Natural killer cell treated with Interleukin-12 subunit alpha and Interleukin-12 subunit beta and Interleukin-15 and Interleukin-18, amount 100 ng/mL, for 72 hours (primary cell): Measurements from ENCODE around the gene ZFAND5. TPM values are rescaled to one million over a fixed set of nuclear protein-coding genes. Genes with fewer than 3 reads are reported as not detected.

Source experiments
- ATAC-seq, 2 donors: fragments of 150-1000 bp; cut with Tn5 transposase in 1 of 2; sonication (Bioruptor Pico), chemical (Tn5 transposase) in 1 of 2; 2 replicates each; pipeline ENCODE4 v1.10.0; 2021
- DNase-seq: peaks from one replicate; pipeline ENCODE4 v3.0.0; 2022; ENCODE audit warnings: low spot score
- H3K27ac Mint-ChIP-seq, 2 donors: 1 replicate in 1 of 2; 2 replicates in 1 of 2; pipeline ENCODE4 v1.8.0; 2022; ENCODE audit warnings: mixed read lengths in 2 of 2, mild to moderate bottlenecking in 1 of 2, moderate library complexity in 1 of 2
- H3K27me3 Mint-ChIP-seq, 2 donors: 1 replicate in 1 of 2; 2 replicates in 1 of 2; pipeline ENCODE4 v1.8.0; 2022; ENCODE audit warnings: mixed read lengths in 2 of 2
- H3K36me3 Mint-ChIP-seq: one replicate; pipeline ENCODE4 v1.8.0; 2022; ENCODE audit warnings: mixed read lengths
- H3K4me1 Mint-ChIP-seq, 2 donors: 1 replicate in 1 of 2; 2 replicates in 1 of 2; pipeline ENCODE4 v1.8.0; 2022; ENCODE audit warnings: low read depth in 2 of 2, mixed read lengths in 2 of 2, mild to moderate bottlenecking in 1 of 2
- H3K4me3 Mint-ChIP-seq: one replicate; pipeline ENCODE4 v1.8.0; 2022; ENCODE audit warnings: mixed read lengths
- H3K9me3 Mint-ChIP-seq: 2 replicates; pipeline ENCODE4 v1.8.0; 2022; ENCODE audit warnings: mixed read lengths
- total RNA-seq, 2 donors: library from RNA; stranded (reverse); gene quantifications; one replicate each; pipeline ENCODE4 v1.2.3, GENCODE V29; 2022

Gene ZFAND5
- total RNA-seq, 2 donors from 2014 or later = 102 to 115 TPM

- Mint-ChIP-seq H3K27ac (no peak overlapping the region), H3K9me3 (no peaks in the 10 kb centered on the region), H3K4me1 (peaks cover 0 to 3% of the 10 kb centered on the region in 2 donors), H3K36me3 (no peaks in the 10 kb centered on the region), H3K4me3 (no peak overlapping the region), H3K27me3 (no peaks in the 10 kb centered on the region)
- ATAC-seq (no peak), DNase-seq (no peak)
These were observed 37.4 kb downstream of the ZFAND5 start for GRCh38 chr9:72327631-72328030.

DNA sequence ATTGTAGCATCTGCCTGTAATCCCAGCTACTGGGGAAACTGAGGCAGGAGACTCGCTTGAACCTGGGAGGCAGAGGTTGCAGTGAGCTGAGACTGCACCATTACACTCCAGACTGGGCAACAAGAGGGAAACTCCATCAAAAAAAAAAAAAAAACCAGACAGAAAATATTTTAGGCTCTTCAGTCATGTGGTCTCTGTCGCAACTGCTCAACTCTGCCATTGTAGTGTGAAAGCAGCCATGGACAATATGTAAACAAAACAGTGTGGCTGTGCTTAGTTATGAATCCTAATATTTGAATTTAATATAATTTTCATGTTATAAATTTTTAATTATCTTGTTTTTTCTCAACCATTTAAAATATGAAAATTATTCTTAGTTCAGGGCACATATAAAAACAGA, 38.4 kb downstream of the ZFAND5 start:
- Mint-ChIP-seq H3K9me3 (no peaks in the 10 kb centered on the region), H3K4me3 (no peak overlapping the region), H3K4me1 (peaks cover 0 to 3% of the 10 kb centered on the region in 2 donors), H3K27ac (no peak overlapping the region), H3K36me3 (no peaks in the 10 kb centered on the region), H3K27me3 (no peaks in the 10 kb centered on the region)
- ATAC-seq (no peak), DNase-seq (no peak)

- H3K36me3 Mint-ChIP-seq = no peaks in the 10 kb centered on the region
- H3K27ac Mint-ChIP-seq = no peak overlapping the region
- H3K27me3 Mint-ChIP-seq = no peaks in the 10 kb centered on the region
- no peaks in the 10 kb centered on the region for H3K9me3 Mint-ChIP-seq
- no peaks in the 10 kb centered on the region for H3K4me1 Mint-ChIP-seq
- ATAC-seq (no peak), DNase-seq (no peak)
- no peak overlapping the region for H3K4me3 Mint-ChIP-seq
These were observed 40.0 kb downstream of the ZFAND5 start for GRCh38 chr9:72324974-72325373.

GRCh38 chr9:72322678-72323077, 42.3 kb downstream of the ZFAND5 start:
- no peaks in the 10 kb centered on the region for H3K27me3 Mint-ChIP-seq
- no peak overlapping the region for H3K4me3 Mint-ChIP-seq
- H3K36me3 Mint-ChIP-seq = no peaks in the 10 kb centered on the region
- no peak overlapping the region for H3K27ac Mint-ChIP-seq
- H3K4me1 Mint-ChIP-seq = peaks cover 3 to 8% of the 10 kb centered on the region in 2 donors
- DNase-seq (no peak), ATAC-seq (no peak)
- H3K9me3 Mint-ChIP-seq = no peaks in the 10 kb centered on the region

- H3K4me3 Mint-ChIP-seq = no peak overlapping the region
- H3K9me3 Mint-ChIP-seq = no peaks in the 10 kb centered on the region
- no peaks in the 10 kb centered on the region for H3K36me3 Mint-ChIP-seq
- H3K27ac Mint-ChIP-seq = no peak overlapping the region
- DNase-seq = no peak
- ATAC-seq = no peak
- H3K27me3 Mint-ChIP-seq = no peaks in the 10 kb centered on the region
- peaks cover 3 to 8% of the 10 kb centered on the region in 2 donors for H3K4me1 Mint-ChIP-seq
These were observed 42.7 kb downstream of the ZFAND5 start for GRCh38 chr9:72322259-72322658.

- ATAC-seq (peak in 1 of 2 donors; percentile 36), DNase-seq (no peak)
- H3K9me3 Mint-ChIP-seq = no peaks in the 10 kb centered on the region
- no peak overlapping the region for H3K27ac Mint-ChIP-seq
- no peaks in the 10 kb centered on the region for H3K36me3 Mint-ChIP-seq
- H3K4me3 Mint-ChIP-seq = no peak overlapping the region
- H3K27me3 Mint-ChIP-seq = no peaks in the 10 kb centered on the region
- H3K4me1 Mint-ChIP-seq = peaks cover 3 to 8% of the 10 kb centered on the region in 2 donors
These were observed 49.3 kb downstream of the ZFAND5 start for GRCh38 chr9:72315510-72316311.

DNA sequence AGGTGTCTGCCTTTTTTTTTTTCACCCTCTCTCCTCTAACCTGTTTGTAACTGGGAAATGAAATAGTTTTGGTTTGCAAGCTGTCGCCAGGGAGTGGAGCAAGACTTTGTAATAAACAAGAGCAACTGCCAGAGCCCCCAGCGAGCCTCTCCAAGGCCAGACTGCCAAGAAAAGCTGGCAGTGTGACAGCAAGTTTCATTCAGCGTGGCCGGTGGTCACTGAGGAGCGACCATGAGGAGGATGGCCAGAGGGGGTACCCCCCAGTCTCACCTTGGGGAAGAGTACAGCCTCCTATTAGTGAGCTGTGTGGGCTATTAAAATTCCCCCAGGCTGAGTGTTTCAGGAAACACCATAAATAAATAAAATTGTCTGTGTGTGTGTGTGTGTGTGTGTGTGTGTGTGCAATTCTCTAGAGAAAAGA, 49.9 kb downstream of the ZFAND5 start:
- no peaks in the 10 kb centered on the region for H3K36me3 Mint-ChIP-seq
- no peaks in the 10 kb centered on the region for H3K27me3 Mint-ChIP-seq
- no peak for ATAC-seq
- H3K4me1 Mint-ChIP-seq = peaks cover 4 to 8% of the 10 kb centered on the region in 2 donors
- no peak overlapping the region for H3K27ac Mint-ChIP-seq
- no peak overlapping the region for H3K4me3 Mint-ChIP-seq
- no peak for DNase-seq
- no peaks in the 10 kb centered on the region for H3K9me3 Mint-ChIP-seq

- H3K4me1 Mint-ChIP-seq = peaks cover 11 to 15% of the 10 kb centered on the region in 2 donors
- H3K9me3 Mint-ChIP-seq = no peaks in the 10 kb centered on the region
- DNase-seq (no peak), ATAC-seq (no peak)
- H3K36me3 Mint-ChIP-seq = no peaks in the 10 kb centered on the region
- H3K27me3 Mint-ChIP-seq = no peaks in the 10 kb centered on the region
- no peak overlapping the region for H3K27ac Mint-ChIP-seq
- H3K4me3 Mint-ChIP-seq = no peak overlapping the region
These were observed 51.5 kb downstream of the ZFAND5 start for GRCh38 chr9:72313507-72313906.

DNA sequence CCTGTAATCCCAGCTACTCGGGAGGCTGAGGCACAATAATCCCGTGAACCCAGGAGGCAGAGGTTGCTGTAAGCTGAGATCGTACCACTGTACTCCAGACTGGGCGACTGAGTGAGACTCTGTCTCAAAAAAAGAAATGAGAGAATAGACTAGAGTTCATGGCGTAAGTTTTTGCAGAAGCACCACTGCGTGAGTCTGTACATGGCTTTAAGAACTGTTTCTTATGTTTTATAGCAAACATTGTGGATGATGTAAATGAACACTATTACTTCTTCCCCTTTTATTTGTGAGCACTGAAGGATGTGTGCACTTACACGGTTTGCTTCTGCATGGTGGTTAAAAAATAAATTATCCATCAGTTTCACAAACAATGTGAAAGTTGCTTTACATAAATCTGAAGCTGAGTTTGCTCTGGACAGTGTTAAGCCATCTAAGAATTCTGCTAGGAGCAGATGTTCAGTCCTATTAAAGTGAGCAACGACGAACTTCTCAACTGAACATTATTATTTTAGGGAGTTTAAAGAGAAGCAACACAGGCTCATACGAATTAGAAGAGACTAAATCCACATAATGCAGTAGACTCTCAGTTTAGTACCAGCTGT, 52.5 kb downstream of the ZFAND5 start:
- no peak overlapping the region for H3K27ac Mint-ChIP-seq
- no peak overlapping the region for H3K4me3 Mint-ChIP-seq
- no peaks in the 10 kb centered on the region for H3K36me3 Mint-ChIP-seq
- ATAC-seq = no peak
- no peak for DNase-seq
- no peaks in the 10 kb centered on the region for H3K9me3 Mint-ChIP-seq
- H3K27me3 Mint-ChIP-seq = no peaks in the 10 kb centered on the region
- H3K4me1 Mint-ChIP-seq = peaks cover 9 to 10% of the 10 kb centered on the region in 2 donors

GRCh38 chr9:72309364-72310133, 55.5 kb downstream of the ZFAND5 start:
- Mint-ChIP-seq H3K36me3 (no peaks in the 10 kb centered on the region), H3K27ac (peak overlapping the region in 1 of 2 donors; percentile 53), H3K4me3 (peak overlapping the region; percentile 50), H3K4me1 (peaks cover 27 to 32% of the 10 kb centered on the region in 2 donors), H3K27me3 (no peaks in the 10 kb centered on the region), H3K9me3 (no peaks in the 10 kb centered on the region)
- DNase-seq (no peak), ATAC-seq (no peak)

GRCh38 chr9:72306761-72307160, 58.2 kb downstream of the ZFAND5 start:
- DNase-seq (no peak), ATAC-seq (no peak)
- Mint-ChIP-seq H3K9me3 (no peaks in the 10 kb centered on the region), H3K4me1 (peaks cover 30 to 36% of the 10 kb centered on the region in 2 donors), H3K36me3 (no peaks in the 10 kb centered on the region), H3K4me3 (peak overlapping the region; percentile 74), H3K27me3 (no peaks in the 10 kb centered on the region), H3K27ac (peak overlapping the region; percentile 61 to 74)

DNA sequence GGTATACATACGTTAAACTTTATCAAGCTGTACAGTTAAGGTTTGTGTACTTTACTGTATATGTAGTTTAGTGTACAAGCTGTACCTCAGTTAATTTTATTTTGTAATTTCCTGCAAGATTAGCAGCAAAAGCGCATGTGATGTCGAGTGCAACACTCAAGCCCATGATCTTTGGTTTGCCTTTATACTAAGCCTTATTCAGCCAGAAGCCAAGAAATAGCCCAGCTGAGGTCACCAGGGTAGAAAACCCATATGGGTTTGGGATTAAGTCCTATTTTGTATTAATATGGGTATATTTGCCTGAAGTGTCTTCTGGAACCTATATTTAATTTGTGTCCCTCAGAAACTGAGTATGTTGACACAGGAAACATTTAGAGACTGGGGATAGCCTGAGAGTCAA, 59.3 kb downstream of the ZFAND5 start:
- ATAC-seq = no peak
- peak overlapping the region; percentile 90 to 95 for H3K27ac Mint-ChIP-seq
- H3K9me3 Mint-ChIP-seq = peaks cover 4% of the 10 kb centered on the region

GRCh38 chr9:72305102-72305546, 59.9 kb downstream of the ZFAND5 start:
- Mint-ChIP-seq H3K36me3 (no peaks in the 10 kb centered on the region), H3K9me3 (peaks cover 4% of the 10 kb centered on the region), H3K27ac (peak overlapping the region; percentile 90 to 95), H3K4me1 (peaks cover 44 to 48% of the 10 kb centered on the region in 2 donors), H3K4me3 (peak overlapping the region; percentile 69), H3K27me3 (no peaks in the 10 kb centered on the region)
- ATAC-seq (peak; percentile 91 to 94), DNase-seq (peak; percentile 65)

More for the DNA sequence above, 59.3 kb downstream of the ZFAND5 start:
- Mint-ChIP-seq H3K4me3 (peak overlapping the region; percentile 69), H3K36me3 (no peaks in the 10 kb centered on the region), H3K27me3 (no peaks in the 10 kb centered on the region), H3K4me1 (peaks cover 40 to 46% of the 10 kb centered on the region in 2 donors)
- no peak for DNase-seq

GRCh38 chr9:72304538-72304937, 60.5 kb downstream of the ZFAND5 start:
- ATAC-seq = no peak
- Mint-ChIP-seq H3K4me3 (peak overlapping the region; percentile 69), H3K9me3 (peaks cover 4% of the 10 kb centered on the region), H3K4me1 (peaks cover 42 to 44% of the 10 kb centered on the region in 2 donors), H3K27me3 (no peaks in the 10 kb centered on the region), H3K27ac (peak overlapping the region; percentile 90 to 95), H3K36me3 (no peaks in the 10 kb centered on the region)
- no peak for DNase-seq
